Neutrophil (primary cell): ENCODE results near the gene PRR15.

Experiments
- H3K27ac ChIP-seq: fragments of 200-600 bp; sonication (generic); 2 replicates; pipeline ENCODE4 v1.5.1; 2016; ENCODE audit warnings: mild to moderate bottlenecking, moderate library complexity
- H3K27me3 ChIP-seq: fragments of 200-600 bp; sonication (generic); 2 replicates; pipeline ENCODE4 v1.6.0; 2016; ENCODE audit warnings: mild to moderate bottlenecking
- H3K36me3 ChIP-seq: fragments of 200-600 bp; sonication (generic); 2 replicates; pipeline ENCODE4 v1.5.1; 2017
- H3K4me1 ChIP-seq, 2 experiments: fragments of 200-600 bp in 1 of 2; sonication (generic) in 1 of 2; 1 replicate in 1 of 2; 2 replicates in 1 of 2; pipeline versions ENCODE4 v1.5.1 to v1.6.1; 2013 to 2016; ENCODE audit warnings: low read depth in 1 of 2, low read length in 1 of 2, mild to moderate bottlenecking in 1 of 2, moderate library complexity in 1 of 2; ENCODE audit not compliant: control insufficient read depth in 1 of 2, insufficient read depth in 1 of 2
- H3K4me3 ChIP-seq, 2 experiments: fragments of 200-600 bp in 1 of 2; sonication (generic) in 1 of 2; 1 replicate in 1 of 2; 2 replicates in 1 of 2; pipeline ENCODE4 v1.5.1; 2013 to 2016; ENCODE audit warnings: low read depth in 1 of 2, low read length in 1 of 2, mild to moderate bottlenecking in 1 of 2, moderate library complexity in 1 of 2
- H3K9me3 ChIP-seq: fragments of 200-600 bp; sonication (generic); 2 replicates; pipeline ENCODE4 v1.5.1; 2016
- CTCF ChIP-seq: fragments of 200-600 bp; sonication (generic); IDR thresholded peaks from 2 replicates; pipeline ENCODE4 v1.5.1; 2016; ENCODE audit warnings: antibody characterized with exemption

PRR15 gene

GRCh38 chr7:29605671-29606070 lies 42.0 kb downstream of the PRR15 start:
- Histone ChIP-seq H3K9me3 (no peaks in the 10 kb centered on the region), H3K27me3 (no peaks in the 10 kb centered on the region), H3K4me1 (no peaks in the 10 kb centered on the region), H3K4me3 (no peak overlapping the region), H3K36me3 (no peaks in the 10 kb centered on the region), H3K27ac (no peak overlapping the region)
- no peak for TF ChIP-seq CTCF

- Histone ChIP-seq H3K36me3 (no peaks in the 10 kb centered on the region), H3K4me1 (no peaks in the 10 kb centered on the region), H3K4me3 (no peak overlapping the region), H3K27ac (no peak overlapping the region), H3K9me3 (no peaks in the 10 kb centered on the region), H3K27me3 (no peaks in the 10 kb centered on the region)
- no peak for TF ChIP-seq CTCF
These were observed 42.7 kb downstream of the PRR15 start for GRCh38 chr7:29606287-29606721.

GRCh38 chr7:29606830-29607229 lies 43.2 kb downstream of the PRR15 start:
- no peak overlapping the region for H3K4me3 ChIP-seq
- no peaks in the 10 kb centered on the region for H3K36me3 ChIP-seq
- H3K27me3 ChIP-seq = no peaks in the 10 kb centered on the region
- no peaks in the 10 kb centered on the region for H3K4me1 ChIP-seq
- H3K27ac ChIP-seq = no peak overlapping the region
- no peaks in the 10 kb centered on the region for H3K9me3 ChIP-seq
- TF ChIP-seq CTCF = no peak

GRCh38 chr7:29607259-29607658 lies 43.6 kb downstream of the PRR15 start:
- Histone ChIP-seq H3K4me3 (no peak overlapping the region), H3K9me3 (no peaks in the 10 kb centered on the region), H3K4me1 (no peaks in the 10 kb centered on the region), H3K36me3 (no peaks in the 10 kb centered on the region), H3K27ac (no peak overlapping the region), H3K27me3 (no peaks in the 10 kb centered on the region)
- no peak for TF ChIP-seq CTCF

GRCh38 chr7:29607889-29608288 lies 44.3 kb downstream of the PRR15 start:
- no peak overlapping the region for H3K4me3 ChIP-seq
- no peaks in the 10 kb centered on the region for H3K36me3 ChIP-seq
- no peaks in the 10 kb centered on the region for H3K27me3 ChIP-seq
- TF ChIP-seq CTCF = no peak
- no peak overlapping the region for H3K27ac ChIP-seq
- no peaks in the 10 kb centered on the region for H3K4me1 ChIP-seq
- no peaks in the 10 kb centered on the region for H3K9me3 ChIP-seq
